A549 (cell line): ENCODE results near the gene KCNK6. TPM values are rescaled to one million over a fixed set of nuclear protein-coding genes. Genes with fewer than 3 reads are reported as not detected.

Experiments
- ATAC-seq, 2 experiments: fragments of 200-7000 bp in 1 of 2; fragments of >200 bp in 1 of 2; cut with Nextera tagmentation in 1 of 2; cut with Tn5 transposase in 1 of 2; 3 replicates each; pipeline versions ENCODE4 v1.8.0 to v1.9.1; 2018 to 2020; ENCODE audit warnings: mild to moderate bottlenecking in 1 of 2, moderate library complexity in 1 of 2
- CTCF ChIA-PET: fragments of 300-600 bp; sonication (Branson Sonifier 250); formaldehyde crosslinking; extraction: SDS; loops from one replicate; lab custom pipeline; 2021; ENCODE audit warnings: antibody characterized with exemption, inconsistent platforms; lab: Yijun Ruan, JAX
- POLR2A ChIA-PET: fragments of 350-600 bp; formaldehyde crosslinking; extraction: SDS; loops from one replicate; lab custom pipeline; 2021; ENCODE audit warnings: antibody characterized with exemption, inconsistent platforms; lab: Yijun Ruan, JAX
- DNase-seq, 2 experiments: peaks; one replicate each; pipeline versions ENCODE4 v3.0.0 to v3.0.0-alpha.2; 2011 to 2016; ENCODE audit warnings: low read depth in 1 of 2, low spot score in 1 of 2
- FAIRE-seq: peaks from 2 replicates; lab custom pipeline; 2011; peaks lifted over from hg19 to GRCh38; lab: Jason Lieb, UNC
- H3K27ac ChIP-seq, 2 experiments: fragments of >200 bp; sonication (Bioruptor Twin); formaldehyde crosslinking; 3 replicates each; pipeline ENCODE4 v1.5.1; 2016 to 2017
- H3K4me1 ChIP-seq: fragments of >200 bp; sonication (Bioruptor Twin); formaldehyde crosslinking; 3 replicates; pipeline ENCODE4 v1.6.1; 2016
- H3K4me2 ChIP-seq: fragments of >200 bp; sonication (Bioruptor Twin); formaldehyde crosslinking; 3 replicates; pipeline ENCODE4 v1.6.1; 2016
- H3K4me3 ChIP-seq: fragments of >200 bp; sonication (Bioruptor Twin); formaldehyde crosslinking; 3 replicates; pipeline ENCODE4 v1.5.1; 2016
- H3K9me3 ChIP-seq: fragments of >200 bp; sonication (Bioruptor Twin); formaldehyde crosslinking; 3 replicates; pipeline ENCODE4 v1.6.1; 2016
- CBX2 ChIP-seq: fragments of 200-600 bp; sonication (generic); IDR thresholded peaks from 2 replicates; pipeline ENCODE4 v1.6.1; 2016; ENCODE audit warnings: low read depth, mild to moderate bottlenecking, borderline replicate concordance
- CBX8 ChIP-seq: fragments of 200-600 bp; sonication (generic); IDR thresholded peaks from 2 replicates; pipeline ENCODE4 v1.6.1; 2016
- FOSB ChIP-seq: fragments of 250-450 bp; sonication (Bioruptor Pico); IDR thresholded peaks from 2 replicates; pipeline ENCODE4 v1.5.0; 2020; ENCODE audit warnings: mild to moderate bottlenecking, moderate library complexity
- FOXS1 ChIP-seq: fragments of 250-450 bp; sonication (Bioruptor Pico); IDR thresholded peaks from 2 replicates; pipeline ENCODE4 v1.5.0; 2020; ENCODE audit warnings: mild to moderate bottlenecking, moderate library complexity
- GATA3 ChIP-seq: IDR thresholded peaks from 2 replicates; pipeline ENCODE4 v1.6.1; 2012; ENCODE audit warnings: borderline replicate concordance
- JUNB ChIP-seq: fragments of >200 bp; sonication (Bioruptor Twin); formaldehyde crosslinking; IDR thresholded peaks from 2 replicates; pipeline ENCODE4 v1.6.1; 2016
- KDM5A ChIP-seq: fragments of 200-600 bp; sonication (generic); IDR thresholded peaks from 2 replicates; pipeline ENCODE4 v1.6.1; 2016; ENCODE audit warnings: antibody characterized with exemption, mild to moderate bottlenecking
- RARB ChIP-seq: fragments of 250-450 bp; sonication (Bioruptor Pico); IDR thresholded peaks from 2 replicates; pipeline ENCODE4 v1.8.0; 2021; ENCODE audit warnings: mild to moderate bottlenecking, moderate library complexity
- SREBF2 ChIP-seq: fragments of 450-650 bp; IDR thresholded peaks from 2 replicates; pipeline ENCODE4 v1.6.1; 2014; ENCODE audit warnings: mild to moderate bottlenecking, moderate library complexity
- TFCP2L1 ChIP-seq: fragments of 250-450 bp; sonication (Bioruptor Pico); IDR thresholded peaks from 2 replicates; pipeline ENCODE4 v1.5.0; 2021; ENCODE audit warnings: mild to moderate bottlenecking
- ZFP36 ChIP-seq: fragments of 450-650 bp; IDR thresholded peaks from 2 replicates; pipeline ENCODE4 v1.6.1; 2014; ENCODE audit warnings: borderline replicate concordance; ENCODE audit not compliant: partially characterized antibody
- ZNF302 ChIP-seq: fragments of 250-450 bp; sonication (Bioruptor Pico); IDR thresholded peaks from 2 replicates; pipeline ENCODE4 v1.9.0; 2021; ENCODE audit warnings: inconsistent platforms, mild to moderate bottlenecking, moderate library complexity
- WGBS: methylation state at CpG from one replicate; pipeline ENCODE4 v1.1.6; 2017; ENCODE audit errors: missing lambda C conversion rate; 5-methylcytosine and 5-hydroxymethylcytosine counted together
- polyA plus RNA-seq, 4 experiments: library from polyadenylated mRNA; depleted of rRNA in 3 of 4; stranded (reverse); fragments of >200 nt; fragmentation: RNase III in 1 of 4; extraction: RNeasy Plus Mini Kit Qiagen cat#74134 plus additional on column Dnase treatment in 1 of 4; gene quantifications; 2 replicates in 3 of 4; 3 replicates in 1 of 4; pipeline ENCODE4 v1.2.3, GENCODE V29; 2011 to 2017
- TF ChIP-seq, protein P1 (sequence below): fragments of >200 bp; sonication (Bioruptor Twin); formaldehyde crosslinking; IDR thresholded peaks from 3 replicates; pipeline ENCODE4 v1.5.1; 2016
- TF ChIP-seq, protein P2 (sequence below): fragments of 200-600 bp; sonication (generic); IDR thresholded peaks from 2 replicates; pipeline ENCODE4 v1.6.1; 2016; ENCODE audit warnings: antibody characterized with exemption, mild to moderate bottlenecking, moderate library complexity
- TF ChIP-seq, protein P3 (sequence below): IDR thresholded peaks from 2 replicates; pipeline ENCODE4 v1.6.1; 2012

KCNK6 gene
- polyA plus RNA-seq, 2 of the 4 experiments (the other 2 are of a cell fraction), result 2.4 to 2.8 TPM

DNA sequence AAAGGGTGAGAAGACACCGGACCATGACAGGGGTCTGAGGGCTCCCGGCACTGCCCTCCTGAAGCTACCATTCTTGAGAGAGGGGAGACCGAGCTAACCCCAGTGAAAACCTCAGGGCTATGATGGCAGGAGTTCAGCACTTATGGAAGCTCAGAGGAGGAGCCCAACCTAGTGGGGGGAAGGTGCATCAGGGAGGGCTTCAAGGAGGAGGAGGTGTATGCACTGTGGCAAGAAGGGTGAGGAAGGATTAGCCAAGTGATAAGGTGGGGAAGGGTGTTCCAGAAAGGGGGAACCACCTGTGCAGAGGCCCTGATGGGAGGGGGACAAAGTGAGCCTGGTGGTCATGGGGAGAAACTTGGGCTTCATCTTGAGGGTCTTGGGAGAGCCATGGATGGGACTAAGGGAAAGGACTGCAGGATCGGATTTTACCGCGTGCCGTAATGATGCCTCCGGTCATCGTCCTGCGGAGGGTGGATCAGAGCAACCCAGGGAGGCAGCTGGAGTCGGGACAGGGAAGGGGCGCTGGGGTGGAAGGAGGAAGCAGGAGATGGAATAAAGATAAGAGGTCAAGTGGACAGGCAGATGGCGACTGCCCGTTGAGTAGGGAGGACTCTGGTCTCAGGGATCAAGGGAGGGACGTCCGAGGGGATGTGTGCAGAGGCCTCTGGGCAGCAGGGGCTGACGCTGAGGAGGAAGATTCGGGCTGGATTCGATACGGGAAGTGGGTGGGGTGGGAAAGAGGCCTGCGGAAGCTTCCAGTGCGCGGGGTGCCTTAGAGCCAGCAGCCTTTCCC lies 41.4 kb downstream of the KCNK6 start:
- Histone ChIP-seq H3K4me2 (peak overlapping the region; percentile 86), H3K4me3 (peak overlapping the region; percentile 65), H3K9me3 (no peaks in the 10 kb centered on the region), H3K4me1 (peaks cover 9% of the 10 kb centered on the region; the same call in 1 of the 3 replicates), H3K27ac (peak overlapping the region; percentile 3 to 81; a peak in 4 of 6 replicates)
- ATAC-seq, result peak; percentile 32 to 34
- peak; percentile 7 for FAIRE-seq
- ChIA-PET POLR2A (interaction anchor here (0.6 to 3.0 kb wide), 4 partner anchors 13 to 57 kb away, joined by 6 to 41 read pairs (median 10); partner anchors contain the start of genes C19orf33, GGN and PSMD8), CTCF (interaction anchor here (0.6 to 4.3 kb wide), 20 partner anchors 8 to 611 kb away, joined by 3 to 29 read pairs (median 4); partner anchors contain the start of genes CATSPERG, FAM98C, PPP1R14A and PSMD8)
- TF ChIP-seq FOSB (CRISPR knock-in tag) (no peak), ZFP36 (peak; percentile 87)
- no peak for DNase-seq
- 22% methylated on average over 23 of the region's 23 CpGs for WGBS

DNA sequence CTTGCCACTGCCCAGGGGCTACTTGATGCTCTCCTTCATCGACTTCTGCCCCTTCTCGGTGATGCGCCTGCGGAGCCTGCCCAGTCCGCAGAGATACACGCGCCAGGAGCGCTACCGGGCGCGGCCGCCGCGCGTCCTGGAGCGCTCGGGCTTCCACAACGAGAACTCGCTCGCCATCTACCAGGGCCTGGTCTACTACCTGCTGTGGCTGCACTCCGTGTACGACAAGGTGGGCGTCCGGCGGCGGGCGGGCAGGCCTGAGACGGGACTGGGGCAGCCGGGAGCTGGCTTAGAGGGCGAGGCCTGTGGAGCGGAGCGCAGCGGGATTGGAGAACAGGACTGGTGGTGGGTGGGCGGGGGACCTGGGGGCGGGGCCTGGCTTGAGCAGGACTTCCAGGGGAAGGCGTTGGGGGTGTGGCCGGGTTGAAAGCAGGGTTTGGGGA lies 42.0 kb downstream of the KCNK6 start:
- 2% methylated on average over 30 of the region's 37 CpGs for WGBS
- POLR2A ChIA-PET, result interaction anchor here (0.5 to 3.0 kb wide), 9 partner anchors 10 to 569 kb away, joined by 3 to 41 read pairs (median 5); partner anchors contain the start of genes C19orf33, FAM98C, GGN and MRPS12

More for the DNA sequence above, 42.0 kb downstream of the KCNK6 start:
- H3K9me3 ChIP-seq, result no peaks in the 10 kb centered on the region
- H3K4me3 ChIP-seq, result peak overlapping the region; percentile 65
- ATAC-seq, result peak; percentile 81 to 93
- H3K27ac ChIP-seq, result peak overlapping the region; percentile 62 to 81
- CTCF ChIA-PET, result interaction anchor here (0.7 to 1.6 kb wide), 13 partner anchors 9 to 459 kb away, joined by 3 to 7 read pairs (median 3); partner anchors contain the start of genes FAM98C, PPP1R14A and PSMD8
- peak; percentile 96 to 99 for DNase-seq
- H3K4me2 ChIP-seq, result peak overlapping the region; percentile 86
- TF ChIP-seq ZNF302 (CRISPR knock-in tag) (no peak), SREBF2 (no peak), GATA3 (no peak), KDM5A (no peak), TFCP2L1 (no peak), CBX2 (no peak), JUNB (no peak), RARB (CRISPR knock-in tag) (no peak), CBX8 (no peak), FOXS1 (no peak)
- TF ChIP-seq, protein P1, sequence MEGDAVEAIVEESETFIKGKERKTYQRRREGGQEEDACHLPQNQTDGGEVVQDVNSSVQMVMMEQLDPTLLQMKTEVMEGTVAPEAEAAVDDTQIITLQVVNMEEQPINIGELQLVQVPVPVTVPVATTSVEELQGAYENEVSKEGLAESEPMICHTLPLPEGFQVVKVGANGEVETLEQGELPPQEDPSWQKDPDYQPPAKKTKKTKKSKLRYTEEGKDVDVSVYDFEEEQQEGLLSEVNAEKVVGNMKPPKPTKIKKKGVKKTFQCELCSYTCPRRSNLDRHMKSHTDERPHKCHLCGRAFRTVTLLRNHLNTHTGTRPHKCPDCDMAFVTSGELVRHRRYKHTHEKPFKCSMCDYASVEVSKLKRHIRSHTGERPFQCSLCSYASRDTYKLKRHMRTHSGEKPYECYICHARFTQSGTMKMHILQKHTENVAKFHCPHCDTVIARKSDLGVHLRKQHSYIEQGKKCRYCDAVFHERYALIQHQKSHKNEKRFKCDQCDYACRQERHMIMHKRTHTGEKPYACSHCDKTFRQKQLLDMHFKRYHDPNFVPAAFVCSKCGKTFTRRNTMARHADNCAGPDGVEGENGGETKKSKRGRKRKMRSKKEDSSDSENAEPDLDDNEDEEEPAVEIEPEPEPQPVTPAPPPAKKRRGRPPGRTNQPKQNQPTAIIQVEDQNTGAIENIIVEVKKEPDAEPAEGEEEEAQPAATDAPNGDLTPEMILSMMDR, result no peak
- TF ChIP-seq, protein P2, sequence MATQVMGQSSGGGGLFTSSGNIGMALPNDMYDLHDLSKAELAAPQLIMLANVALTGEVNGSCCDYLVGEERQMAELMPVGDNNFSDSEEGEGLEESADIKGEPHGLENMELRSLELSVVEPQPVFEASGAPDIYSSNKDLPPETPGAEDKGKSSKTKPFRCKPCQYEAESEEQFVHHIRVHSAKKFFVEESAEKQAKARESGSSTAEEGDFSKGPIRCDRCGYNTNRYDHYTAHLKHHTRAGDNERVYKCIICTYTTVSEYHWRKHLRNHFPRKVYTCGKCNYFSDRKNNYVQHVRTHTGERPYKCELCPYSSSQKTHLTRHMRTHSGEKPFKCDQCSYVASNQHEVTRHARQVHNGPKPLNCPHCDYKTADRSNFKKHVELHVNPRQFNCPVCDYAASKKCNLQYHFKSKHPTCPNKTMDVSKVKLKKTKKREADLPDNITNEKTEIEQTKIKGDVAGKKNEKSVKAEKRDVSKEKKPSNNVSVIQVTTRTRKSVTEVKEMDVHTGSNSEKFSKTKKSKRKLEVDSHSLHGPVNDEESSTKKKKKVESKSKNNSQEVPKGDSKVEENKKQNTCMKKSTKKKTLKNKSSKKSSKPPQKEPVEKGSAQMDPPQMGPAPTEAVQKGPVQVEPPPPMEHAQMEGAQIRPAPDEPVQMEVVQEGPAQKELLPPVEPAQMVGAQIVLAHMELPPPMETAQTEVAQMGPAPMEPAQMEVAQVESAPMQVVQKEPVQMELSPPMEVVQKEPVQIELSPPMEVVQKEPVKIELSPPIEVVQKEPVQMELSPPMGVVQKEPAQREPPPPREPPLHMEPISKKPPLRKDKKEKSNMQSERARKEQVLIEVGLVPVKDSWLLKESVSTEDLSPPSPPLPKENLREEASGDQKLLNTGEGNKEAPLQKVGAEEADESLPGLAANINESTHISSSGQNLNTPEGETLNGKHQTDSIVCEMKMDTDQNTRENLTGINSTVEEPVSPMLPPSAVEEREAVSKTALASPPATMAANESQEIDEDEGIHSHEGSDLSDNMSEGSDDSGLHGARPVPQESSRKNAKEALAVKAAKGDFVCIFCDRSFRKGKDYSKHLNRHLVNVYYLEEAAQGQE, result no peak
- TF ChIP-seq, protein P3, sequence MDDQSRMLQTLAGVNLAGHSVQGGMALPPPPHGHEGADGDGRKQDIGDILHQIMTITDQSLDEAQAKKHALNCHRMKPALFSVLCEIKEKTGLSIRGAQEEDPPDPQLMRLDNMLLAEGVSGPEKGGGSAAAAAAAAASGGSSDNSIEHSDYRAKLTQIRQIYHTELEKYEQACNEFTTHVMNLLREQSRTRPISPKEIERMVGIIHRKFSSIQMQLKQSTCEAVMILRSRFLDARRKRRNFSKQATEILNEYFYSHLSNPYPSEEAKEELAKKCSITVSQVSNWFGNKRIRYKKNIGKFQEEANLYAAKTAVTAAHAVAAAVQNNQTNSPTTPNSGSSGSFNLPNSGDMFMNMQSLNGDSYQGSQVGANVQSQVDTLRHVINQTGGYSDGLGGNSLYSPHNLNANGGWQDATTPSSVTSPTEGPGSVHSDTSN, result no peak
- peak; percentile 43 for FAIRE-seq
- peaks cover 9% of the 10 kb centered on the region; the same call in 1 of the 3 replicates for H3K4me1 ChIP-seq
